ENCODE measurements around the gene ERV3-1.
"Not testable (repeated sequence)": the region's sequence is repeated elsewhere in the genome, so short reads cannot be mapped to it uniquely, and the experiment has no call there.

- TF ChIP-seq POLR2A (IDR thresholded peaks at IDR 0.05; ENCODE audit: low read depth, low read length); SPI1 (IDR thresholded peaks at IDR 0.05; ENCODE audit: low read depth, low read length); POLR2AphosphoS5 (IDR thresholded peaks at IDR 0.05; ENCODE audit: low read depth, low read length); TAF1 (IDR thresholded peaks at IDR 0.05; ENCODE audit: low read depth, low read length); PAX5 (IDR thresholded peaks at IDR 0.05; ENCODE audit: insufficient read depth, low read length, severe bottlenecking); POU2F2 (IDR thresholded peaks at IDR 0.05; ENCODE audit: low read depth, low read length): not testable (repeated sequence)
Observed at GRCh38 chr7:65007036-65007435, 549 bp upstream of the ERV3-1 start.

Data from GM12891 (cell line).